IPS-NIHi11 (cell line): Measurements from ENCODE around the gene TGOLN2.

ENCODE experiments used
- DNase-seq: peaks from one replicate; pipeline ENCODE4 v3.0.0; 2012; ENCODE audit warnings: mixed read lengths, low spot score

The TGOLN2 gene

DNA sequence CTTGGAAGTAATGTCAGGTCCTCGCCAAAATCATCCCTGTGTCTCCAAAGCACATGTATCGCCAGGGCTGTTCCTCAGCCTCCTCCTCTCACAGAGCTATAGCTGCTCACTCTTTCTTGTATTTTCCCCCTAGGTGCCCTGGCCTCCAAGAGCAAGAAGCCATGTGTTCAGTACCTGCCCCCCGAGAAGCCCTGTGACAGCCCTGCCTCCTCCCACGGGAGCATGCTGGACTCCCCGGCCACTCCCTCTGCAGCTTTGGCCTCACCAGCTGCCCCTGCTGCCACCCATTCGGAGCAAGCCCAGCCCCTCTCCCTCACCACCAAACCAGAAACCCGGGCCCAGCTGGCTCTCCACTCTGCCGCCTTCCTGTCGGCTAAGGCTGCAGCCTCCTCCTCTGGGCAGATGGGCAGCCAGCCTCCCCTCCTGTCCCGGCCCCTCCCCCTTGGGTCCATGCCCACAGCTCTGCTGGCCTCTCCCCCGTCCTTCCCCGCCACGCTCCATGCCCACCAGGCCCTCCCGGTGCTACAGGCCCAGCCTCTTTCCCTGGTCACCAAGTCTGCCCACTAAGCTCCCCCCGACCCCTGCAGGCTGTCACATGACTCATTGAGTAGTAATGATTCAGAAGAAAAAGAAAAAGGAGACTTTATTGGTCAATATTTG, 18.8 kb downstream of the TGOLN2 start:
- DNase-seq = peak; percentile 66

DNA sequence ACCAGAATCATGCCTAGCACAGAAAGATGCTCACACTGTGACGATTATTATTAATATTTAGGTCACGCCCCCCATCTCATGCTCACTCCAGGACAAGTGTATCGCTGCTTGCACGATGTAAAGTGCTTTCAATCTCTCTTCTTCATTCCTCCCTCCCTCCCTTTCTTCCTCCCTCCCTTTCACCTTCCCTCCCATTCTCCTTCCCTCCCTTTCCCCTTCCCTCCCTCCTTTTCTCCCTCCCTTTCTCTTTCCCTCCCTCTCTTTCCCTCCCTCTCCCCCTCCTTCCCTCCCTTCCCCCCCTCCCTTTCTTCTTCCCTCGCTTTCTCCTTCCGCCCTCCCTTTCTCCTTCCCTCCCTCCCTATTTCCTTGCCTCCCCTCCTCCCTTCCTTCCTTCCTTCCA, 19.6 kb downstream of the TGOLN2 start:
- DNase-seq = no peak

- no peak for DNase-seq
Observed at GRCh38 chr2:85307527-85307897, 20.3 kb downstream of the TGOLN2 start.

DNA sequence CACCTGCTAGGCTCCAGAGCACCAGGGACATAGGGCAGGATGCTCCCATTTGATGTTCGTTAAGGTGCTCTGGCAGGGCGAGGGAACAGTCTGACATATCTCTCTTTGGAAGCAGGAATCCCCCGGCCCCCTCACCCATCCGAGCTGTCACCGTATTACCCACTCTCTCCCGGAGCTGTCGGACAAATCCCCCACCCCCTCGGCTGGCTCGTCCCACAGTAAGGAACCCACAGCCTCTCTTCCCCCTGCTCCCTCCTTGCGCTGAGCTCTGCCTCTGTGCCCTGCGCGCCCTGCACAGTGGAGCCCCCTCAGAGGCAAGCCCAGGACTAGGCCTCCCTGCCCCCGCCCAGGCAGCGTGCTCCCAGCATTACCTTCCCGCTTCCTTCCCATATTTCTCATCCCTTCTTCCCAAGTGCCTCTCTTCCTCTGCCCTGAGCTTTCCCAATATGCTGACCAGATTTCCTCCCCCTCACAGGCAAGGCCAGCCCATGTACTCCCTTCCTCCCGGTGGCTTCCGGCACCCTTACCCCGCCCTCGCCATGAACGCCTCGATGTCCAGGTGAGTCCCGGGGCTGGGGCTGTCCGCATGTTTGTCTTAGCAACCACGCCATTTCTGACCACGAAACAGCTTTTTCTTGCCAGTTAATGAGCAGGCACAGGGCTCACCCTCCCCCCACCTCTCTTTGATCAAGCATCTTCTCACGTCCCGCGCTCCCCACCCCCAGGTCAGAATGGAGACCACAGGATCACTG, 23.8 kb downstream of the TGOLN2 start:
- DNase-seq = no peak

GRCh38 chr2:85302121-85302520, 25.7 kb downstream of the TGOLN2 start:
- no peak for DNase-seq

GRCh38 chr2:85291425-85292023, 36.3 kb downstream of the TGOLN2 start:
- no peak for DNase-seq

DNA sequence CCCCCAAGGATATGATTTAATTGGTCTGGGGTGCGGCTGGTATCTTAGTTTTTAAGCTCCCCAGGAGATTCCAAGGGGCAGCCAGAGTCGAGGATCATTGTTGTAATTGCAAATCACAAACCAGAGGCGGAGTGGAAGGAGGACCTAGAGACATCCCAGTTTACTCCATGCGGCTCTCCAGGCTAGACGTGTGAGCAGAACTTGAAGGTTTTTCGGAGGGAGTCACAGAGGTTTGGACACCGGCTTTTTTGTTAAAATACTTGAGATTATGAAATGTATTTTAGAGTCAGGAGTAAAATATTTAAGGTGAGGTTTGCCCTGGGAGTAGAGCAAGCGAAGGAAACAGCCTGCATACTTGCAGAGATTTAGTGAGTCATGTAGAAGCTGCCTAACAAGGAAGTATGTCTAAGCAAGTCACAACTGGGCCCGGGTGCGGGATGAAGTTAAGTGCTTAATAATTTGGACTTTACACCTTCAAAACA, 39.5 kb downstream of the TGOLN2 start:
- DNase-seq = no peak

GRCh38 chr2:85287721-85288120, 40.1 kb downstream of the TGOLN2 start:
- no peak for DNase-seq

DNA sequence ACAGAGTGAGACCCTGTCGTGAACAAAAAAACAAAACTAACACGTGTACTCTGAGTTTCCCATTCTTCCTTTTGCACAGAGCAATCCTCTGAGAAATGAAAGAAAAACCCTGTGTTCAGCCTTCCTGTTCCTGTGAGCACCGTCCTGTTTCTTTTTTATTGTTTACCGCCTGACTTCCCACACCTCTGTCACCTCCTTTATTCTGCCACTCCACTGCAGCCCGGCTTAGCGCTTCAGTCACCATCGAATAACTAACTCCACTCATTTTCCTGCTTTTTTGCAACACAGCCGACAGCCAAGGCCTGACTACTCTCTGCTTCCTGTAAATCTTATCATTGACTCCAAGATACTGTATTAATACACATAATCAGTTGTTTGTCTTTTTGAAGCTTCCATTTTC, 40.9 kb downstream of the TGOLN2 start:
- no peak for DNase-seq

GRCh38 chr2:85283641-85284040, 44.1 kb downstream of the TGOLN2 start:
- no peak for DNase-seq

- DNase-seq = no peak
Observed at GRCh38 chr2:85282914-85283313, 44.9 kb downstream of the TGOLN2 start.

GRCh38 chr2:85281553-85281952, 46.2 kb downstream of the TGOLN2 start:
- no peak for DNase-seq

GRCh38 chr2:85278361-85278760, 49.4 kb downstream of the TGOLN2 start:
- no peak for DNase-seq

GRCh38 chr2:85277416-85278158, 50.2 kb downstream of the TGOLN2 start:
- DNase-seq = no peak

GRCh38 chr2:85276571-85277118, 51.1 kb downstream of the TGOLN2 start:
- DNase-seq = no peak

DNA sequence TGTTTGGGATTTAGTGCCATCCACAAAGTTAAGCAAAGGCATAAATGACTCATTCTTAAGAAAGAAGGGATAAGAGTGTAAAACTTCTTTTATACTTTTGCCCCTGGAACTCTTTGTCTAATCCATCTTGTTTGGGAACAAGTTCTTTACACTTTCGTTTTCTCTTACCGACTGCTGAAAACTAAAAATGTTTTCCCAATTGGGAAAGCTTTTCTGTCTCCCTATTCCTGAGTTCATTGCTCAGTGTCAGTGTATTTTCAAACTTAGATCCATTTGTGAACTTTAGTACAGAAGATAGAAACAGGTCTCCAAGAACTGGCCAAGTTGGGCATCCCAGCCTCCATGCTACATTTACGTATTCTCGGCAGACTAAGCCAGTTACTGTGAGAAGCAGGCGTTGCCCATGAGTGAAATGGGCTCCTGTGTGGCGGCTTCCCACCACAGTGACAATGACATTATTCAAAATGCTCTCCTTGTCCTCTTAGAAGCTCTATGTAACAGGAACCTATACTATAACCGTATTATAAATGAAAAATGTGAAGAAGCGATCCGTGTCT, 51.7 kb downstream of the TGOLN2 start:
- no peak for DNase-seq

GRCh38 chr2:85273738-85274731, 53.8 kb downstream of the TGOLN2 start:
- DNase-seq = no peak

GRCh38 chr2:85272357-85272756, 55.4 kb downstream of the TGOLN2 start:
- DNase-seq = no peak

GRCh38 chr2:85269959-85270358, 57.8 kb downstream of the TGOLN2 start:
- DNase-seq = no peak
